Keratinocyte (primary cell): Measurements from ENCODE around the gene CA5A. TPM values are rescaled to one million over a fixed set of nuclear protein-coding genes. Genes with fewer than 3 reads are reported as not detected.

ENCODE experiments used
- DNase-seq: peaks from one replicate; pipeline ENCODE4 v3.0.0-alpha.2; 2011; ENCODE audit warnings: low read depth, missing footprints, low spot score
- FAIRE-seq: peaks from 2 replicates; lab custom pipeline; 2011; peaks lifted over from hg19 to GRCh38; lab: Jason Lieb, UNC
- H2AFZ ChIP-seq: 2 replicates; pipeline ENCODE4 v1.6.0; 2012; ENCODE audit warnings: low read length, control low read depth, inconsistent platforms; ENCODE audit not compliant: control insufficient read depth
- H3K27ac ChIP-seq: 2 replicates; pipeline ENCODE4 v1.5.1; 2011; ENCODE audit warnings: low read length; ENCODE audit not compliant: control insufficient read depth, insufficient read depth
- H3K27me3 ChIP-seq: 3 replicates; pipeline ENCODE4 v1.6.0; 2011; ENCODE audit warnings: low read length; ENCODE audit not compliant: control insufficient read depth, insufficient read depth; ENCODE audit errors: extremely low read depth
- H3K36me3 ChIP-seq, 2 experiments: 2 replicates in 1 of 2; 3 replicates in 1 of 2; pipeline ENCODE4 v1.5.1; 2011; ENCODE audit warnings: low read length in 2 of 2, mild to moderate bottlenecking in 1 of 2; ENCODE audit not compliant: control insufficient read depth in 2 of 2, insufficient read depth in 2 of 2; ENCODE audit errors: extremely low read depth in 1 of 2
- H3K4me1 ChIP-seq: 3 replicates; pipeline ENCODE4 v1.5.1; 2011; ENCODE audit warnings: low read length; ENCODE audit not compliant: control insufficient read depth, insufficient read depth; ENCODE audit errors: extremely low read depth
- H3K4me2 ChIP-seq: 3 replicates; pipeline ENCODE4 v1.6.0; 2011; ENCODE audit warnings: low read depth, low read length; ENCODE audit not compliant: control insufficient read depth, insufficient read depth; ENCODE audit errors: extremely low read depth
- H3K4me3 ChIP-seq, 3 experiments: fragments of 200-600 bp in 1 of 3; sonication (generic) in 1 of 3; 2 replicates in 2 of 3; 3 replicates in 1 of 3; pipeline ENCODE4 v1.5.1; 2011 to 2016; ENCODE audit warnings: low read length in 3 of 3, mild to moderate bottlenecking in 3 of 3, control low read depth in 2 of 3, inconsistent platforms in 1 of 3, low read depth in 1 of 3, mixed read lengths in 1 of 3, mixed run types in 1 of 3, moderate library complexity in 1 of 3; ENCODE audit not compliant: control insufficient read depth in 2 of 3, insufficient read depth in 2 of 3; ENCODE audit errors: extremely low read depth in 1 of 3
- H3K79me2 ChIP-seq: 2 replicates; pipeline ENCODE4 v1.6.0; 2012; ENCODE audit warnings: low read length; ENCODE audit not compliant: control insufficient read depth, insufficient read depth
- H3K9ac ChIP-seq: 3 replicates; pipeline ENCODE4 v1.6.0; 2011; ENCODE audit warnings: low read length; ENCODE audit not compliant: control insufficient read depth, insufficient read depth; ENCODE audit errors: extremely low read depth
- H3K9me1 ChIP-seq: 3 replicates; pipeline ENCODE4 v1.6.0; 2011; ENCODE audit warnings: low read length; ENCODE audit not compliant: control insufficient read depth, insufficient read depth; ENCODE audit errors: extremely low read depth
- H3K9me3 ChIP-seq: 2 replicates; pipeline ENCODE4 v1.5.1; 2012; ENCODE audit warnings: low read depth, low read length; ENCODE audit not compliant: control insufficient read depth
- H4K20me1 ChIP-seq: 3 replicates; pipeline ENCODE4 v1.6.0; 2011; ENCODE audit warnings: low read length; ENCODE audit not compliant: control insufficient read depth, insufficient read depth; ENCODE audit errors: extremely low read depth
- EZH2 ChIP-seq: IDR thresholded peaks from one replicate; pipeline ENCODE4 v1.6.1; 2012; ENCODE audit warnings: inconsistent platforms, mild to moderate bottlenecking, low read length, moderate library complexity
- dilution Hi-C: fragments of 300-500 bp; cut with MboI; formaldehyde crosslinking; loops from one replicate; pipeline ENCODE4 v1.7.0; 2020; ENCODE audit warnings: low sequenced_read_pairs; ENCODE audit not compliant: extremely low pct_ligation_motif_present
- polyA plus RNA-seq, 5 experiments: library from polyadenylated mRNA; depleted of rRNA in 3 of 5; stranded (reverse) in 3 of 5; stranded (forward) in 1 of 5; unstranded in 1 of 5; fragments of >200 nt; gene quantifications; 1 replicate in 1 of 5; 2 replicates in 3 of 5; 3 replicates in 1 of 5; pipeline versions ENCODE4 v1.2.1 to v1.2.3, GENCODE V29; 2011 to 2012; ENCODE audit warnings: missing spikeins in 2 of 5, low read depth in 1 of 5, low replicate concordance in 1 of 5
- TF ChIP-seq, protein P1 (sequence below), 3 experiments: IDR thresholded peaks in 1 of 3; conservative IDR thresholded peaks in 1 of 3; optimal IDR thresholded peaks in 1 of 3; 2 replicates in 2 of 3; 3 replicates in 1 of 3; pipeline versions ENCODE3 to v1.5.1; 2011; ENCODE audit warnings: low read length in 3 of 3, mild to moderate bottlenecking in 3 of 3, moderate library complexity in 2 of 3, control low read depth in 1 of 3, inconsistent platforms in 1 of 3; ENCODE audit not compliant: insufficient read depth in 2 of 3; ENCODE audit errors: extremely low read depth in 1 of 3

The CA5A gene
- polyA plus RNA-seq, 1 donor (not counting 4 experiments of a cell fraction or from before 2014, with no cell fraction given) = not detected

DNA sequence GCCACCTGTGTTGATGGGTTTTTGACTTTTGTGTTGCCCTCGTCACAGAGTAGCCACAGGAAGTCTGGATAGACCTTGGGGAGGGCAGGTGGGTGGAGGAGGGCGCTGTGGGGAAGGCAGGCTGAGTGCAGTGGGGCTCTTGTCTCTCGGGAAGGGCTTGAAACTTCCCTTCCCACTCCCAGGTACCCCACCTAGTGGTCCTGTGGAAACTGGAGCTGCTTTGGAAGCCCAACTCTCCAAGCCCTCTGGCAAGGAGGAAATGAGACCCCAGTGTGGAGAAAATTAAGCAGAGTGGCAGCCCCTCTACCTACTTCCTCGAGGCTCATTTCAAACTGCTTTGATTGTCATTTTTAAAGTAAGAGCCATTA lies 9.2 kb downstream of the CA5A start:
- peaks cover 24% of the 10 kb centered on the region for H3K27me3 ChIP-seq
- H3K79me2 ChIP-seq = no peaks in the 10 kb centered on the region
- TF ChIP-seq, protein P1, sequence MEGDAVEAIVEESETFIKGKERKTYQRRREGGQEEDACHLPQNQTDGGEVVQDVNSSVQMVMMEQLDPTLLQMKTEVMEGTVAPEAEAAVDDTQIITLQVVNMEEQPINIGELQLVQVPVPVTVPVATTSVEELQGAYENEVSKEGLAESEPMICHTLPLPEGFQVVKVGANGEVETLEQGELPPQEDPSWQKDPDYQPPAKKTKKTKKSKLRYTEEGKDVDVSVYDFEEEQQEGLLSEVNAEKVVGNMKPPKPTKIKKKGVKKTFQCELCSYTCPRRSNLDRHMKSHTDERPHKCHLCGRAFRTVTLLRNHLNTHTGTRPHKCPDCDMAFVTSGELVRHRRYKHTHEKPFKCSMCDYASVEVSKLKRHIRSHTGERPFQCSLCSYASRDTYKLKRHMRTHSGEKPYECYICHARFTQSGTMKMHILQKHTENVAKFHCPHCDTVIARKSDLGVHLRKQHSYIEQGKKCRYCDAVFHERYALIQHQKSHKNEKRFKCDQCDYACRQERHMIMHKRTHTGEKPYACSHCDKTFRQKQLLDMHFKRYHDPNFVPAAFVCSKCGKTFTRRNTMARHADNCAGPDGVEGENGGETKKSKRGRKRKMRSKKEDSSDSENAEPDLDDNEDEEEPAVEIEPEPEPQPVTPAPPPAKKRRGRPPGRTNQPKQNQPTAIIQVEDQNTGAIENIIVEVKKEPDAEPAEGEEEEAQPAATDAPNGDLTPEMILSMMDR (optimal IDR thresholded peaks at IDR 0.05 in 1 of 3, IDR thresholded peaks at IDR 0.05 in 1 of 3, conservative IDR thresholded peaks at IDR 0.05 in 1 of 3; ENCODE audit: extremely low read depth in 1 of 3, insufficient read depth in 2 of 3, low read length in 3 of 3) = peak in 1 of 3 experiments; percentile 10
- no peak for TF ChIP-seq EZH2
- DNase-seq = no peak
- H2AFZ ChIP-seq = no peak overlapping the region
- dilution Hi-C loops = no loop called here
- no peaks in the 10 kb centered on the region for H4K20me1 ChIP-seq
- H3K36me3 ChIP-seq = no peaks in the 10 kb centered on the region
- FAIRE-seq = no peak
- H3K27ac ChIP-seq = no peak overlapping the region
- no peaks in the 10 kb centered on the region for H3K9me3 ChIP-seq
- H3K9ac ChIP-seq = no peak overlapping the region
- no peak overlapping the region for H3K4me3 ChIP-seq
- no peaks in the 10 kb centered on the region for H3K9me1 ChIP-seq
- no peak overlapping the region for H3K4me2 ChIP-seq
- peaks cover 16% of the 10 kb centered on the region for H3K4me1 ChIP-seq

DNA sequence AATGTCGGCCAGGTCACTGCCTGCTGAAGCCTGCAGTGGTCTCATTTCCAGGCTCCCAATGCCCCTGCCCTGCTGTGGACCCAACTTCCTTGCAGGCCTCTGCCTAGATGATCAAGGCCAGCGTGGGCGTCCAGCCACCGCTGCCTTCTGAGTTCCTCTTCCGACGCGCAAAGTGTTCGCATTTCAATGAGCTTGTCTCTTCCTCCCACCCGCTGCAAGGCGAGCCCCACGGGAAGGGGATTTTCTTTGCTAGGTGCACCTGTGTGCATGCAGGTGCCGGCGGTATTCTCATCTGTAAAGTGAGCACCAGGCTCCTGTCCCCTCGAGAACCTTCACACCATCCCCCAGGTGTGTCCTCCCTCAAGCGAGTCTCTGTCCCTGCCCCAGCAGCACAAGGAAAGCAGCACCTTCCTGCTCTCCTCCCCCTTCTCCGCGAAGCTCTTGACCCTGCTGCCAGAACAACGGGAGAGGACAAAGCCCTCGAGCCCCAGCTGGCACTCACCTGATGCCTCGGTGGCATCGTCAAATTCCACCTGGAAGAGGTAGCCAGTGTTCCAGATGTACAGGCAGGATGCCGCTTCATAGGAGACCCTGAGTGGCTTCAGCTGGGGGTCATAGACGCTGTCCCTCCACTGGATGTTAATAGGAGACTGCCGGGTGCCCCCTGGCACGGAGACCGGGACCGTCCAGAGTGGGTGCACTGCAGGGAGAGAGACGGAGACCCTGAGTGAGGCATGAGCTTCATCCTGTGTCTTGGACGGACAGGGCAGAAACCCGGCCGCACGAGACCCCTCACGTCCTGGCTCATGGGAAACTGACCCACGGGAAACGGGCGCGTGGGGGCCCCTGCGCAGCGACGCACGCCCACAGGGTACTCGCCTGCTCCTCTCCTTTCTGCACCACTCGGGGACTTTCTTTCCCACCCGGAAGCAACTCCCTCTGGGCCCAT lies 9.8 kb downstream of the CA5A start:
- no peaks in the 10 kb centered on the region for H3K9me1 ChIP-seq
- H3K36me3 ChIP-seq = no peaks in the 10 kb centered on the region
- FAIRE-seq (no peak), DNase-seq (no peak)
- H2AFZ ChIP-seq = no peak overlapping the region
- TF ChIP-seq, protein P1 (optimal IDR thresholded peaks at IDR 0.05 in 1 of 3, IDR thresholded peaks at IDR 0.05 in 1 of 3, conservative IDR thresholded peaks at IDR 0.05 in 1 of 3; ENCODE audit: extremely low read depth in 1 of 3, insufficient read depth in 2 of 3, low read length in 3 of 3) = no peak
- TF ChIP-seq EZH2 = no peak
- H3K27ac ChIP-seq = no peak overlapping the region
- H3K4me1 ChIP-seq = peaks cover 16% of the 10 kb centered on the region
- H4K20me1 ChIP-seq = no peaks in the 10 kb centered on the region
- peaks cover 24% of the 10 kb centered on the region for H3K27me3 ChIP-seq
- no peaks in the 10 kb centered on the region for H3K79me2 ChIP-seq
- H3K4me3 ChIP-seq = no peak overlapping the region
- no peak overlapping the region for H3K9ac ChIP-seq
- dilution Hi-C loops = no loop called here
- no peaks in the 10 kb centered on the region for H3K9me3 ChIP-seq
- H3K4me2 ChIP-seq = no peak overlapping the region
